A549 (cell line): ENCODE data around the gene TRAPPC10.

Experiments
- CHD2 ChIP-seq: fragments of 150-350 bp; IDR thresholded peaks from 2 replicates; pipeline ENCODE4 v1.6.1; 2014; ENCODE audit warnings: low read length; ENCODE audit not compliant: partially characterized antibody
- CTCF ChIP-seq: fragments of >200 bp; sonication (Bioruptor Twin); formaldehyde crosslinking; IDR thresholded peaks from 3 replicates; pipeline ENCODE4 v1.5.1; 2016
- POLR2A ChIP-seq: IDR thresholded peaks from 2 replicates; pipeline ENCODE4 v1.6.1; 2012; ENCODE audit warnings: mild to moderate bottlenecking, low read length
- RAD21 ChIP-seq, 2 experiments: fragments of >200 bp in 1 of 2; sonication (Bioruptor Twin) in 1 of 2; formaldehyde crosslinking in 1 of 2; IDR thresholded peaks in 1 of 2; conservative IDR thresholded peaks in 1 of 2; 2 replicates in 1 of 2; 3 replicates in 1 of 2; pipeline ENCODE4 v1.6.1; 2012 to 2018; ENCODE audit warnings: inconsistent platforms in 1 of 2
- SREBF2 ChIP-seq: fragments of 450-650 bp; IDR thresholded peaks from 2 replicates; pipeline ENCODE4 v1.6.1; 2014; ENCODE audit warnings: mild to moderate bottlenecking, moderate library complexity
- TF ChIP-seq, protein P1 (sequence below): fragments of 200-600 bp; sonication (generic); IDR thresholded peaks from 2 replicates; pipeline ENCODE4 v1.6.1; 2016; ENCODE audit warnings: antibody characterized with exemption, mild to moderate bottlenecking, moderate library complexity

GRCh38 chr21:44013380-44014088 is 1.4 kb downstream of the TRAPPC10 start:
- TF ChIP-seq, protein P1, sequence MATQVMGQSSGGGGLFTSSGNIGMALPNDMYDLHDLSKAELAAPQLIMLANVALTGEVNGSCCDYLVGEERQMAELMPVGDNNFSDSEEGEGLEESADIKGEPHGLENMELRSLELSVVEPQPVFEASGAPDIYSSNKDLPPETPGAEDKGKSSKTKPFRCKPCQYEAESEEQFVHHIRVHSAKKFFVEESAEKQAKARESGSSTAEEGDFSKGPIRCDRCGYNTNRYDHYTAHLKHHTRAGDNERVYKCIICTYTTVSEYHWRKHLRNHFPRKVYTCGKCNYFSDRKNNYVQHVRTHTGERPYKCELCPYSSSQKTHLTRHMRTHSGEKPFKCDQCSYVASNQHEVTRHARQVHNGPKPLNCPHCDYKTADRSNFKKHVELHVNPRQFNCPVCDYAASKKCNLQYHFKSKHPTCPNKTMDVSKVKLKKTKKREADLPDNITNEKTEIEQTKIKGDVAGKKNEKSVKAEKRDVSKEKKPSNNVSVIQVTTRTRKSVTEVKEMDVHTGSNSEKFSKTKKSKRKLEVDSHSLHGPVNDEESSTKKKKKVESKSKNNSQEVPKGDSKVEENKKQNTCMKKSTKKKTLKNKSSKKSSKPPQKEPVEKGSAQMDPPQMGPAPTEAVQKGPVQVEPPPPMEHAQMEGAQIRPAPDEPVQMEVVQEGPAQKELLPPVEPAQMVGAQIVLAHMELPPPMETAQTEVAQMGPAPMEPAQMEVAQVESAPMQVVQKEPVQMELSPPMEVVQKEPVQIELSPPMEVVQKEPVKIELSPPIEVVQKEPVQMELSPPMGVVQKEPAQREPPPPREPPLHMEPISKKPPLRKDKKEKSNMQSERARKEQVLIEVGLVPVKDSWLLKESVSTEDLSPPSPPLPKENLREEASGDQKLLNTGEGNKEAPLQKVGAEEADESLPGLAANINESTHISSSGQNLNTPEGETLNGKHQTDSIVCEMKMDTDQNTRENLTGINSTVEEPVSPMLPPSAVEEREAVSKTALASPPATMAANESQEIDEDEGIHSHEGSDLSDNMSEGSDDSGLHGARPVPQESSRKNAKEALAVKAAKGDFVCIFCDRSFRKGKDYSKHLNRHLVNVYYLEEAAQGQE, result no peak
- TF ChIP-seq SREBF2 (no peak), POLR2A (no peak), CHD2 (no peak), CTCF (no peak), RAD21 (conservative IDR thresholded peaks at IDR 0.05 in 1 of 2, IDR thresholded peaks at IDR 0.05 in 1 of 2) (no peak)
